Urinary bladder (tissue), 4 donors: ENCODE results near the gene PGLYRP2. TPM values are rescaled to one million over a fixed set of nuclear protein-coding genes. Genes with fewer than 3 reads are reported as not detected.
A peak's percentile ranks its signal among the peaks of the same experiment; 100 is the strongest.
"Not testable (repeated sequence)": the region's sequence is repeated elsewhere in the genome, so short reads cannot be mapped to it uniquely, and the experiment has no call there.

ENCODE experiments used
- DNase-seq: peaks from one replicate; pipeline ENCODE4 v3.0.0-alpha.2; 2015; ENCODE audit errors: extremely low spot score
- H3K27ac ChIP-seq: one replicate; pipeline ENCODE4 v1.5.1; 2013; ENCODE audit warnings: low read depth, mild to moderate bottlenecking, moderate library complexity
- H3K36me3 ChIP-seq: one replicate; pipeline ENCODE4 v1.6.1; 2013; ENCODE audit warnings: mild to moderate bottlenecking, moderate library complexity; ENCODE audit not compliant: insufficient read depth
- H3K4me1 ChIP-seq: one replicate; pipeline ENCODE4 v1.6.1; 2013; ENCODE audit warnings: mild to moderate bottlenecking, moderate library complexity; ENCODE audit not compliant: insufficient read depth
- H3K4me3 ChIP-seq: one replicate; pipeline ENCODE4 v1.5.1; 2013; ENCODE audit warnings: low read depth, low read length
- WGBS: extraction: QIAGEN DNeasy Blood & Tissue Kit; methylation state at CpG from one replicate; pipeline ENCODE4 v1.1.7; 2013; 5-methylcytosine and 5-hydroxymethylcytosine counted together
- polyA plus RNA-seq: library from polyadenylated mRNA; stranded (reverse); fragments of 200-250 nt; gene quantifications from one replicate; pipeline ENCODE4 v1.2.3, GENCODE V29; 2013
- total RNA-seq: library from RNA; depleted of rRNA; stranded (reverse); fragments of >200 nt; gene quantifications from one replicate; pipeline ENCODE4 v1.2.3, GENCODE V29; 2014
- donor health status: healthy with polysubstance abuse.
- donor health status: healthy.

Gene PGLYRP2
- total RNA-seq: not detected
- 0.08 TPM for polyA plus RNA-seq

DNA sequence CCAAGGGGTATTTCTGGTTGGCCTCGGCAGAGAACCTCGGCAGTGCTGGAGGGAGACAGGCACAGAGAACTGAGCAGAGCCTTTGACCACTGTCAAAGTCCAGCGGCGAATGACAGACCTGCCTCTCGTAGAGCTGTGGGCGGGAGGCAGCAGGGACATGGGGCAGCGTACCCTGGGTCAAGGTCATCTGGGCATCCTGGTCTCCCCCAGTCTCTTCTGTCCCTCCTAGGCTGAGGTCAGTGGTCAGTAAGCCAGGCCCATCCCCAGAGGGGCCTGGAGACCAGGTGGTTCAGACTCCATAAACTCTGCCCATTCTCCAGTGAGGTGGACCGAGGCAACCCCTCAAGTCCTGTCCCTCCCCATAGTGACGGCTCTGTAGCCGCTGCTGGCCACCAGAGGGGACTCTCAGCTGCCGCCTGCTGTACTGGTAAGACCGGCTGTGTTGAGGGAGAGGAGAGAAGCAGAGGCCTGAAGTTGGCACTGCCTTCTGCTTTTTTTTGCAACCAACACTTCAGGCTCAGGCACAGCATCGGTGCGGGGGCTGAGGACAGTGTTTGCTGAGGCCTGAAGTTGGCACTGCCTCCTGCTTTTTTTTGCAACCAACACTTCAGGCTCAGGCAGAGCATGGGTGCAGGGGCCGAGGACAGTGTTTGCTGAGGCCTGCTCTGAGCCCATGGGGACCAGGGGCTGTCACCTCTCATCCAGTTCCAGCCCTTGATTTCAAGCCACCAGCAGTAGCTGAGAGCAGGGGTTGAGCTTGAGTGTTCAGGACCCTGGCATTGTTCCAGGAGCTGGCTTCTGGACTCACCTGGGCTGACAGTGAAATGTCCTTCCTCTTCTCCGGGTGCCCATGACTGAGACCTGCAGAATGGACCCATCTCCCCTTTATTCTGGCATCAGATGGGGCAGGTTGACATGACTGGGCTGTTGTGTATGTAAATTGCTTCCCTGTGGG lies at the start of gene PGLYRP2:
PGLYRP2 (minus strand) TSS at position 111 of the 955 bp plus-strand sequence. CDS start 130 bp downstream, outside the sequence.
- H3K4me1 ChIP-seq: no peaks in the 10 kb centered on the region
- 60% methylated on average over 16 of the region's 16 CpGs for WGBS
- no peak within 1 kb of the TSS for H3K27ac ChIP-seq
- DNase-seq: no peak
- no peak within 1 kb of the TSS for H3K4me3 ChIP-seq
- H3K36me3 ChIP-seq: no peaks in the 10 kb centered on the region

- 59% methylated on average over 3 of the region's 3 CpGs for WGBS
- Histone ChIP-seq H3K4me1 (no peaks in the 10 kb centered on the region), H3K4me3 (no peak overlapping the region), H3K27ac (no peak overlapping the region), H3K36me3 (no peaks in the 10 kb centered on the region)
- DNase-seq: no peak
Measured at GRCh38 chr19:15527705-15528104, 48.4 kb upstream of the PGLYRP2 start.

DNA sequence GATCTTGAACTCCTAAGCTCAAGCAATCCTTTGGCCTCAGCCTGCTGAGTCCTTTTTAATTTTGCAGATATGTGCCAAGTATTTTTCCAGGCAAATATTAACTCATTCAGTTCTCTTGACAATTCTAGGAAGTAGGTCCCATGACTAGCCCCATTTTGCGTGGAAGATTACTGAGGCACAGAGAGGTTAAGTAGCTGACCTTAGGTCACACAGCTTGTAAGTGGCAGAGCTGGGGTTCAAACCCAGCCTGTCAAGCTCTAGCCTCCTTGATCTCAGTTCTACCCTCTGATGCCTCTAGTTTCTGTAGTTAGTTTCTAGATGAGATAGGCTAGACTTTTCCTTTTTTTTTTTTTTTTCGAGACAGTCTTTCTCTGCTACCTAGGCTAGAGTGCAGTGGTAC lies 47.1 kb upstream of the PGLYRP2 start:
- H3K4me1 ChIP-seq: no peaks in the 10 kb centered on the region
- DNase-seq: no peak
- H3K4me3 ChIP-seq: no peak overlapping the region
- H3K36me3 ChIP-seq: no peaks in the 10 kb centered on the region
- H3K27ac ChIP-seq: no peak overlapping the region
- WGBS: 76% methylated on average over 2 of the region's 2 CpGs

DNA sequence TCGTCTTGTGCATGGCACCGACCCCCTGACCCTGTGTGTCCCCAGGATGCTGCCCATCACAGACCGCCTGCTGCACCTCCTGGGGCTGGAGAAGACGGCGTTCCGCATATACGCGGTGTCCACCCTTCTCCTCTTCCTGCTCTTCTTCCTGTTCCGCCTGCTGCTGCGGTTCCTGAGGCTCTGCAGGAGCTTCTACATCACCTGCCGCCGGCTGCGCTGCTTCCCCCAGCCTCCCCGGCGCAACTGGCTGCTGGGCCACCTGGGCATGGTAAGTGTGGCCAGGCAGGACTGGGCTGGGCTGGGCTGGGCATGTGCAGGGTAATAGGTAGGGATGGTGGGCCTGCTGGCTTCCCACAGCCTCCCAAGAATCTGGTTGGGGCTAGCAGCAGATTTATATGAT lies 46.0 kb upstream of the PGLYRP2 start:
- Histone ChIP-seq H3K27ac (no peak overlapping the region), H3K4me3 (no peak overlapping the region), H3K36me3 (no peaks in the 10 kb centered on the region), H3K4me1 (no peaks in the 10 kb centered on the region)
- WGBS: 84% methylated on average over 15 of the region's 15 CpGs
- no peak for DNase-seq

GRCh38 chr19:15524781-15525180 lies 45.5 kb upstream of the PGLYRP2 start:
- Histone ChIP-seq H3K4me1 (no peaks in the 10 kb centered on the region), H3K4me3 (no peak overlapping the region), H3K36me3 (no peaks in the 10 kb centered on the region), H3K27ac (no peak overlapping the region)
- WGBS: 69% methylated on average over 5 of the region's 5 CpGs
- DNase-seq: no peak

DNA sequence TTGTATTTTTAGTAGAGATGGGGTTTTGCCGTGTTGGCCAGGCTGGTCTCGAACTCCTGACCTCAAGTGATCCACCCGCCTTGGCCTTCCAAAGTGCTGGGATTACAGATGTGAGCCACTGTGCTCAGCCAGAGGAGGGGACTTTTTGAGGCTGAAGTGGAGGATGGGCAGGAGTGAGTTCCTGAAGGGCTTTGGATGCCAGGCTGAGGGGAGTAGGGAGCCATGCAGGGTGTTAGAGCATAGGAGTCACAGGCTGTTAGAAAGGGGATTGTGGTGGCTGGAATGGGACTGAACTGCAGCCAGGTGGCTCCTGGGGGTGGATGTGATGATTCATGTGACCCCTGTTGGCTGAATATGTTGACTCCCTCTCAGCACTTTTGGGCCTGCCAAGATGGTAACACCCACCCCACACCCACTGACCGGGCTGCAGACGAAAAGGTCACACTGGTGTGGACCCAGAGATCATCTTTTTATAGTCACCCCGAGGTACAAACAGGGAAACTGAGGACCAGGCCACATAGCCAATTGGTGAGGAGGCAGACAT lies 40.2 kb upstream of the PGLYRP2 start:
- Histone ChIP-seq H3K27ac (no peak overlapping the region), H3K36me3 (no peaks in the 10 kb centered on the region), H3K4me3 (no peak overlapping the region), H3K4me1 (no peaks in the 10 kb centered on the region)
- WGBS: 72% methylated on average over 6 of the region's 6 CpGs
- DNase-seq: no peak

DNA sequence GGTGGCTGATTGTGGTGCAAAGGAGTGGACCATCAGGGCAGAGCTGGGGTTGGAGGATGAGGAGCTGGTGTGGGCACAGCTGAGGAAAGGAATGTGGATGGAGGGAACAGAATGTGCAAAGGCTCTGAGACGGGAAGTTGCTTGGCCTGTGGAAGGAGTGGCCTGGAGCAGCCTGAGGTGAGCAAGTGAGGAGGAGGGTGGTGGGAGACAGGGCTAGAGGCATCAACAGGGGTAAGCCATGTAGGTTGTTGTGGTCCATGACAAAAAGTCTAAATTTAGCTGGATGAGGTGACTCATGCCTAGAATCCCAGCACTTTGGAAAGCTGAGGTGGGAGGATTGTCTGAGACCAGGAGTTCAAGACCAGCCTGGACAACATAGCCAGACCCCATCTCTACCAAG lies 38.5 kb upstream of the PGLYRP2 start:
- H3K36me3 ChIP-seq: no peaks in the 10 kb centered on the region
- no peak for DNase-seq
- no peak overlapping the region for H3K4me3 ChIP-seq
- no peak overlapping the region for H3K27ac ChIP-seq
- 80% methylated on average over 1 of the region's 1 CpG for WGBS
- H3K4me1 ChIP-seq: no peaks in the 10 kb centered on the region

GRCh38 chr19:15516363-15516762 lies 37.1 kb upstream of the PGLYRP2 start:
- WGBS: 87% methylated on average over 3 of the region's 3 CpGs
- H3K27ac ChIP-seq: no peak overlapping the region
- H3K4me3 ChIP-seq: no peak overlapping the region
- H3K36me3 ChIP-seq: no peaks in the 10 kb centered on the region
- H3K4me1 ChIP-seq: no peaks in the 10 kb centered on the region
- DNase-seq: no peak

DNA sequence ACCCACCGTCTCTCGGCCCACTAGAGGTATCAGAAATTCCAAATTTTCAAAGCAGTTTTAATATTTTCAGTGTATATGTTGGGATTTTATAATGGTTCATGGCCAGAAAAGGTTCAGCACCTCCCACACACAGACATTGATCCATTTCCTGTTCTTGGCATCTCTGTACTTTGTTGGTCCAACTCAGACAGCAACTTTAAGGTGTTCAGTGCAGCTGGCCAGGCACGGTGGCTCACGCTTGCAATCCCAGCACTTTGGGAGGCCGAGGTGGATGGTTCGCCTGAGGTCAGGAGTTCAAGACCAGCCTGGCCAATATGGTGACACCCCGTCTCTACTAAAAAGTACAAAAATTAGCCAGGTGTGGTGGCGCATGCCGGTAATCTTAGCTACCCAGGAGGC lies 35.9 kb upstream of the PGLYRP2 start:
- 88% methylated on average over 9 of the region's 9 CpGs for WGBS
- H3K4me3 ChIP-seq, H3K36me3 ChIP-seq, DNase-seq, H3K4me1 ChIP-seq: not testable (repeated sequence)
- peak overlapping the region; percentile 14 for H3K27ac ChIP-seq

- WGBS: 86% methylated on average over 19 of the region's 19 CpGs
- no peak for DNase-seq
- Histone ChIP-seq H3K4me1 (no peaks in the 10 kb centered on the region), H3K4me3 (no peak overlapping the region), H3K36me3 (no peaks in the 10 kb centered on the region), H3K27ac (no peak overlapping the region)
Measured at GRCh38 chr19:15511671-15512424, 32.5 kb upstream of the PGLYRP2 start.

DNA sequence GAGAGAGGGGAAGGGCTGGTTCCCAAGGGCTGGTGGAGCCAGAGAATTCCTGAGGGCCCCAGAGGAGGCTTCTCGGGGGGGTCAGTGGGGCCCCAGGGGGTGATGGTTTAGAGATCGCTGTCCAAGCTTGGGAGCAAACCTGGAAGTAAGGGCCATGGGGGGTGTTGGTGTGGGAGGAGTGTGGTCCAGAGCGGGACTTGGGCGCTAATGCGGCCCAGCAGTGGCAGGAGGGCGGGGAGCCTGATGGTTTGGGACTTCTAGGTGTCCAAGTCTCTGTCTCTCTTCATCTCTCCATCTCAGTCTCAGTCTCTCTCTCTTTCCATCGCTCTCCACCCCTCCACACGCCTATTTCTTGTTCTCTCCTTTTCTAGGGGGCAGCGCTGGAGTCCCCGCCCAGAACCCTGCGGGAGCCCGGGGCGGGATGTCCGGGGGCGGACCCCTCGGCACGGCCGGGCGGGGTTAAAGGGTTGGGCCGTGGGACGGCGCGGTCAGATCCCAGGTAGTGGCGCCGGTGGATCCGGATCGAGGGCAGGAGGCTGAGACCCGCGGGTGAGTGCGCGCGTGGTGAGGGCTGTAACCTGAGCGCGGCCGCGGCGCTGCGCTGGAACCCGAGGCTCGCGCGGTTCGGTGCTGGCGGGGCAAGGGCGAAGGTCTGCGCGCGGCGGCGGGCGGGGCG lies 28.9 kb upstream of the PGLYRP2 start, which contains the start of gene CYP4F22:
CYP4F22 (plus strand) TSS at position 491 of the 676 bp plus-strand sequence. CDS start 16,812 bp downstream, outside the sequence.
- Histone ChIP-seq H3K27ac (no peak within 1 kb of the TSS), H3K4me1 (no peaks in the 10 kb centered on the region), H3K36me3 (no peaks in the 10 kb centered on the region), H3K4me3 (peak within 1 kb of the TSS; percentile 25)
- DNase-seq: no peak
- WGBS: 4% methylated on average over 52 of the region's 52 CpGs

- no peaks in the 10 kb centered on the region for H3K36me3 ChIP-seq
- no peak for DNase-seq
- H3K27ac ChIP-seq: no peak overlapping the region
- H3K4me1 ChIP-seq: no peaks in the 10 kb centered on the region
- WGBS: 60% methylated on average over 14 of the region's 14 CpGs
- H3K4me3 ChIP-seq: no peak overlapping the region
Measured at GRCh38 chr19:15507068-15508034, 28.1 kb upstream of the PGLYRP2 start.
